IMR-90 (cell line): Measurements from ENCODE around the gene FAM217B. TPM values are rescaled to one million over a fixed set of nuclear protein-coding genes. Genes with fewer than 3 reads are reported as not detected.

Experiments used
- ATAC-seq: fragments of 200-7000 bp; cut with Tn5 transposase; 2 replicates; pipeline ENCODE4 v1.9.1; 2020; ENCODE audit warnings: low read depth, mild to moderate bottlenecking, moderate library complexity
- BruUV-seq: library from RNA; stranded (reverse); fragments of 400-500 nt; replicated peaks from 2 replicates; lab custom pipeline; 2021; lab: Mats Ljungman, UMichigan
- CTCF ChIA-PET: fragments of 300-600 bp; formaldehyde crosslinking; extraction: SDS; loops from one replicate; lab custom pipeline; 2021; ENCODE audit warnings: antibody characterized with exemption; lab: Yijun Ruan, JAX
- POLR2A ChIA-PET: fragments of 300-600 bp; sonication (Branson Sonifier 250); formaldehyde crosslinking; loops from one replicate; lab custom pipeline; 2022; ENCODE audit warnings: antibody characterized with exemption; ENCODE audit not compliant: unreplicated experiment; lab: Charles Lee
- DNase-seq: peaks from one replicate; pipeline ENCODE4 v3.0.0; 2013
- H2AFZ ChIP-seq: replicated peaks from 2 replicates; pipeline ENCODE3; 2013; ENCODE audit warnings: low read length, mild to moderate bottlenecking; ENCODE audit not compliant: poor library complexity
- H2AK5ac ChIP-seq: 2 replicates; pipeline ENCODE4 v1.6.1; 2013; ENCODE audit warnings: low read depth, low read length, inconsistent platforms
- H2AK9ac ChIP-seq: replicated peaks from 2 replicates; pipeline ENCODE3; 2013; ENCODE audit warnings: mild to moderate bottlenecking, low read depth, low read length, moderate library complexity; ENCODE audit not compliant: poor library complexity
- H2BK120ac ChIP-seq: 2 replicates; pipeline ENCODE4 v1.6.1; 2013; ENCODE audit warnings: low read depth, low read length, inconsistent platforms
- H2BK15ac ChIP-seq: 3 replicates; pipeline ENCODE4 v1.6.1; 2013; ENCODE audit warnings: low read depth, low read length, inconsistent platforms
- H2BK20ac ChIP-seq: 2 replicates; pipeline ENCODE4 v1.6.1; 2013; ENCODE audit warnings: low read depth, mild to moderate bottlenecking, inconsistent platforms, low read length, moderate library complexity
- H2BK5ac ChIP-seq: 2 replicates; pipeline ENCODE4 v1.6.1; 2013; ENCODE audit warnings: mild to moderate bottlenecking, low read depth, low read length, inconsistent platforms; ENCODE audit not compliant: poor library complexity, severe bottlenecking
- H3K14ac ChIP-seq: replicated peaks from 2 replicates; pipeline ENCODE4 v1.6.1; 2013; ENCODE audit warnings: low read depth, low read length, inconsistent platforms
- H3K18ac ChIP-seq: 2 replicates; pipeline ENCODE4 v1.6.1; 2013; ENCODE audit warnings: low read depth, low read length, control low read depth
- H3K23ac ChIP-seq: 2 replicates; pipeline ENCODE4 v1.6.1; 2013; ENCODE audit warnings: low read depth, low read length, inconsistent platforms
- H3K27ac ChIP-seq: 2 replicates; pipeline ENCODE4 v1.5.1; 2013; ENCODE audit warnings: mild to moderate bottlenecking, control low read depth, low read length; ENCODE audit not compliant: insufficient read depth
- H3K27me3 ChIP-seq: 2 replicates; pipeline ENCODE4 v1.6.1; 2013; ENCODE audit warnings: low read length; ENCODE audit not compliant: control insufficient read depth, insufficient read depth
- H3K36me3 ChIP-seq: 2 replicates; pipeline ENCODE4 v1.6.1; 2013; ENCODE audit warnings: low read length, mixed read lengths; ENCODE audit not compliant: control insufficient read depth, insufficient read depth
- H3K4ac ChIP-seq: 2 replicates; pipeline ENCODE4 v1.6.1; 2013; ENCODE audit warnings: low read depth, low read length, inconsistent platforms
- H3K4me1 ChIP-seq: 2 replicates; pipeline ENCODE4 v1.6.1; 2013; ENCODE audit warnings: low read length, mixed read lengths; ENCODE audit not compliant: control insufficient read depth, insufficient read depth
- H3K4me2 ChIP-seq: 2 replicates; pipeline ENCODE4 v1.6.1; 2013; ENCODE audit warnings: low read depth, mild to moderate bottlenecking, control low read depth, low read length, moderate library complexity
- H3K4me3 ChIP-seq: 2 replicates; pipeline ENCODE4 v1.5.1; 2013; ENCODE audit warnings: low read depth, mild to moderate bottlenecking, control low read depth, low read length, moderate library complexity; ENCODE audit not compliant: insufficient read depth
- H3K56ac ChIP-seq: 2 replicates; pipeline ENCODE4 v1.6.1; 2013; ENCODE audit warnings: low read length, inconsistent platforms; ENCODE audit not compliant: insufficient read depth; ENCODE audit errors: extremely low read depth
- H3K79me1 ChIP-seq, 2 experiments: 2 replicates each; pipeline ENCODE4 v1.6.1; 2013; ENCODE audit warnings: low read length in 2 of 2, inconsistent platforms in 1 of 2, low read depth in 1 of 2
- H3K9ac ChIP-seq: 2 replicates; pipeline ENCODE4 v1.6.1; 2013; ENCODE audit warnings: low read depth, low read length, control low read depth
- H3K9me1 ChIP-seq: 2 replicates; pipeline ENCODE4 v1.6.1; 2013; ENCODE audit warnings: low read length, inconsistent platforms; ENCODE audit not compliant: insufficient read depth
- H3K9me3 ChIP-seq: 2 replicates; pipeline ENCODE4 v1.6.1; 2013; ENCODE audit warnings: low read length; ENCODE audit not compliant: control insufficient read depth, insufficient read depth
- H4K20me1 ChIP-seq: 2 replicates; pipeline ENCODE4 v1.6.1; 2013; ENCODE audit warnings: low read length, inconsistent platforms; ENCODE audit not compliant: insufficient read depth
- H4K5ac ChIP-seq: 2 replicates; pipeline ENCODE4 v1.6.1; 2013; ENCODE audit warnings: mild to moderate bottlenecking, low read depth, low read length, control low read depth
- H4K8ac ChIP-seq, 2 experiments: 2 replicates each; pipeline ENCODE4 v1.6.1; 2013; ENCODE audit warnings: low read depth in 2 of 2, low read length in 2 of 2, control low read depth in 1 of 2, inconsistent platforms in 1 of 2
- H4K91ac ChIP-seq: 2 replicates; pipeline ENCODE4 v1.6.1; 2013; ENCODE audit warnings: low read depth, low read length, inconsistent platforms; ENCODE audit not compliant: insufficient read depth
- BHLHE40 ChIP-seq: fragments of 150-350 bp; IDR thresholded peaks from 2 replicates; pipeline ENCODE4 v1.6.1; 2016; ENCODE audit warnings: mild to moderate bottlenecking, low read depth, low read length
- CEBPB ChIP-seq: IDR thresholded peaks from 2 replicates; pipeline ENCODE4 v1.6.1; 2012; ENCODE audit warnings: low read depth, low read length, improper control_type of control experiment
- CHD1 ChIP-seq: IDR thresholded peaks from 2 replicates; pipeline ENCODE4 v1.6.1; 2012; ENCODE audit warnings: low read depth, low read length, improper control_type of control experiment
- CTCF ChIP-seq: conservative IDR thresholded peaks from 2 replicates; pipeline ENCODE4 v1.5.1; 2012; ENCODE audit warnings: mild to moderate bottlenecking, low read depth, low read length, improper control_type of control experiment
- FOS ChIP-seq: fragments of 150-350 bp; IDR thresholded peaks from 2 replicates; pipeline ENCODE4 v1.6.1; 2016; ENCODE audit warnings: low read depth, low read length
- MAFK ChIP-seq: IDR thresholded peaks from 2 replicates; pipeline ENCODE4 v1.6.1; 2012; ENCODE audit warnings: low read depth, low read length, improper control_type of control experiment
- MAZ ChIP-seq: IDR thresholded peaks from 2 replicates; pipeline ENCODE4 v1.6.1; 2012; ENCODE audit warnings: low read depth, mild to moderate bottlenecking, low read length, improper control_type of control experiment, moderate library complexity, borderline replicate concordance
- MXI1 ChIP-seq: IDR thresholded peaks from 2 replicates; pipeline ENCODE4 v1.6.1; 2012; ENCODE audit warnings: low read depth, mild to moderate bottlenecking, low read length, moderate library complexity, borderline replicate concordance
- NFE2L2 ChIP-seq: fragments of 150-350 bp; IDR thresholded peaks from 2 replicates; pipeline ENCODE4 v1.6.1; 2016; ENCODE audit warnings: low read depth, mild to moderate bottlenecking, low read length
- POLR2A ChIP-seq: IDR thresholded peaks from 2 replicates; pipeline ENCODE4 v1.6.1; 2012; ENCODE audit warnings: mild to moderate bottlenecking, low read depth, low read length
- RAD21 ChIP-seq: IDR thresholded peaks from 2 replicates; pipeline ENCODE4 v1.6.1; 2012; ENCODE audit warnings: low read length, improper control_type of control experiment
- RCOR1 ChIP-seq: IDR thresholded peaks from 2 replicates; pipeline ENCODE4 v1.6.1; 2012; ENCODE audit warnings: mild to moderate bottlenecking, low read length, improper control_type of control experiment; ENCODE audit not compliant: insufficient replicate concordance
- RFX5 ChIP-seq: IDR thresholded peaks from 2 replicates; pipeline ENCODE4 v1.8.0; 2012; ENCODE audit warnings: low read depth, mild to moderate bottlenecking, low read length, moderate library complexity
- SMC3 ChIP-seq: fragments of 150-350 bp; IDR thresholded peaks from 2 replicates; pipeline ENCODE4 v1.6.1; 2016; ENCODE audit warnings: low read depth, mild to moderate bottlenecking, antibody characterized with exemption, low read length, moderate library complexity
- USF2 ChIP-seq: fragments of 150-350 bp; IDR thresholded peaks from 2 replicates; pipeline ENCODE4 v1.6.1; 2017; ENCODE audit warnings: mild to moderate bottlenecking, antibody characterized with exemption, low read length, low read depth
- WGBS, 2 experiments: methylation state at CpG; one replicate each; pipeline versions ENCODE4 v1.1.5 to v1.1.7; 2013; ENCODE audit warnings: missing lambda C conversion rate in 2 of 2; ENCODE audit not compliant: insufficient read length in 1 of 2; ENCODE audit errors: extremely low coverage in 2 of 2; 5-methylcytosine and 5-hydroxymethylcytosine counted together
- dilution Hi-C: fragments of 300-500 bp; cut with HindIII; formaldehyde crosslinking; loops from one replicate; pipeline ENCODE4 v1.14.3; 2018; ENCODE audit warnings: low sequenced_read_pairs; ENCODE audit not compliant: unreplicated experiment
- in situ Hi-C: fragments of 300-500 bp; cut with MboI; formaldehyde crosslinking; loops from 3 replicates; pipeline ENCODE4 v1.14.3; 2019; ENCODE audit warnings: low sequenced_read_pairs, inconsistent platforms, mixed read lengths
- intact Hi-C: fragments of 100-400 bp; cut with micrococcal nuclease; formaldehyde crosslinking; loops from 2 replicates; pipeline ENCODE4 v1.10.0; 2022
- polyA plus RNA-seq, 3 experiments: library from polyadenylated mRNA; depleted of rRNA; stranded (reverse); fragments of >200 nt; gene quantifications; 2 replicates each; pipeline ENCODE4 v1.2.3, GENCODE V29; 2012; ENCODE audit warnings: low replicate concordance in 1 of 3
- total RNA-seq: library from RNA; depleted of rRNA; stranded (reverse); fragments of >200 nt; gene quantifications from 2 replicates; pipeline ENCODE4 v1.2.3, GENCODE V29; 2012
- TF ChIP-seq, protein P1 (sequence below): fragments of 150-350 bp; IDR thresholded peaks from 2 replicates; pipeline ENCODE4 v1.6.1; 2016; ENCODE audit warnings: low read depth, mild to moderate bottlenecking, low read length, moderate library complexity, borderline replicate concordance

Gene FAM217B
- total and polyA plus RNA-seq, 2 of the 4 experiments (the other 2 are of a cell fraction) = 3.0 to 3.9 TPM

DNA sequence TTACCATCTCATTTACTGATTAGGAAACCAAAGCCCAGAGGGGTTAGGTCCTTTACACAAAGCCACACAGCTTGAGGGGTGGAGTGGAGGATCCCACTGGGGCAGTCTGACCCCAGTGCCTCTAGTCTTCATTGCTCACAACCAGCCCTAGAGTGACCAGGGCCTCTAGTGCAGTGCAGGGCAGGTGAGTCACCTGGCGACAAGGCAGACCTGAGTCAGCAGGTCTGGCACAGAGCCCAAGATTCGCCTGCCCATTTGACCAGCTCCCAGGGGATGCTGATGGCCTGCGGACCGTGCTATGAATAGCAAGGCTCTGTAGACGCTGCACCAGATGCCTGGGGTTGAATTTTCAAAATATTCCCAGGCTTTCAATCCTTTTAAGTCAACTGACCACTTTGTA lies 48.0 kb downstream of the FAM217B start:
- Histone ChIP-seq H4K8ac (no peak overlapping the region), H2BK15ac (no peak overlapping the region), H3K23ac (no peak overlapping the region), H3K4me3 (no peak overlapping the region), H4K5ac (no peak overlapping the region), H2AFZ (no peak overlapping the region), H3K79me1 (no peaks in the 10 kb centered on the region), H3K9ac (no peak overlapping the region), H2AK9ac (no peak overlapping the region), H3K9me1 (no peaks in the 10 kb centered on the region), H3K4ac (no peak overlapping the region), H4K91ac (no peak overlapping the region), H2BK20ac (no peak overlapping the region), H3K27me3 (peaks cover 2% of the 10 kb centered on the region; the same call in 1 of the 2 replicates), H3K56ac (no peak overlapping the region), H3K9me3 (no peaks in the 10 kb centered on the region), H3K18ac (no peak overlapping the region), H2BK5ac (no peak overlapping the region), H4K20me1 (no peaks in the 10 kb centered on the region), H3K14ac (no peak overlapping the region), H2BK120ac (no peak overlapping the region), H3K27ac (no peak overlapping the region), H3K36me3 (no peaks in the 10 kb centered on the region), H2AK5ac (no peak overlapping the region), H3K4me1 (no peaks in the 10 kb centered on the region), H3K4me2 (no peak overlapping the region)
- ATAC-seq (no peak), DNase-seq (peak; percentile 11)
- dilution Hi-C loops (no loop called here), in situ Hi-C loops (no loop called here), intact Hi-C loops (no loop called here)
- POLR2A ChIA-PET = no interaction called here
- BruUV-seq = no TSS peak
- TF ChIP-seq USF2 = no peak
- TF ChIP-seq MAZ = no peak
- TF ChIP-seq CTCF = no peak
- TF ChIP-seq RFX5 = no peak
- no peak for TF ChIP-seq SMC3
- TF ChIP-seq MAFK = no peak
- TF ChIP-seq CHD1 = no peak
- TF ChIP-seq RAD21 = no peak
- TF ChIP-seq RCOR1 = no peak
- no peak for TF ChIP-seq POLR2A
- TF ChIP-seq, protein P1, sequence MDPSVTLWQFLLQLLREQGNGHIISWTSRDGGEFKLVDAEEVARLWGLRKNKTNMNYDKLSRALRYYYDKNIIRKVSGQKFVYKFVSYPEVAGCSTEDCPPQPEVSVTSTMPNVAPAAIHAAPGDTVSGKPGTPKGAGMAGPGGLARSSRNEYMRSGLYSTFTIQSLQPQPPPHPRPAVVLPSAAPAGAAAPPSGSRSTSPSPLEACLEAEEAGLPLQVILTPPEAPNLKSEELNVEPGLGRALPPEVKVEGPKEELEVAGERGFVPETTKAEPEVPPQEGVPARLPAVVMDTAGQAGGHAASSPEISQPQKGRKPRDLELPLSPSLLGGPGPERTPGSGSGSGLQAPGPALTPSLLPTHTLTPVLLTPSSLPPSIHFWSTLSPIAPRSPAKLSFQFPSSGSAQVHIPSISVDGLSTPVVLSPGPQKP = no peak
- TF ChIP-seq CEBPB = no peak
- no peak for TF ChIP-seq NFE2L2
- TF ChIP-seq FOS = no peak
- TF ChIP-seq MXI1 = no peak
- TF ChIP-seq BHLHE40 = no peak
- CTCF ChIA-PET = interaction anchor here (0.8 kb wide), 1 partner anchor 55 kb away, joined by 3 read pairs; no protein-coding TSS in a partner anchor
- WGBS, 2 experiments = 31% methylated on average over 3 of the region's 5 CpGs; no CpG with 5 or more reads in 1 of the 2 experiments
